Endodermal cell (in vitro differentiated cells): ENCODE measurements around the gene IGFN1. TPM values are rescaled to one million over a fixed set of nuclear protein-coding genes. Genes with fewer than 3 reads are reported as not detected.

Experiments used
- DNase-seq: peaks from one replicate; pipeline ENCODE4 v3.0.0-alpha.2; 2017
- H3K27ac ChIP-seq: 2 replicates; pipeline ENCODE4 v1.5.1; 2013; ENCODE audit warnings: mild to moderate bottlenecking, low read depth, low read length, moderate library complexity
- H3K27me3 ChIP-seq: 2 replicates; pipeline ENCODE4 v1.6.1; 2013; ENCODE audit warnings: mild to moderate bottlenecking, low read length, moderate library complexity; ENCODE audit not compliant: insufficient read depth, control insufficient read depth, poor library complexity, severe bottlenecking
- H3K36me3 ChIP-seq: 2 replicates; pipeline ENCODE4 v1.7.0; 2013; ENCODE audit warnings: mild to moderate bottlenecking, low read length, moderate library complexity; ENCODE audit not compliant: control insufficient read depth, insufficient read depth
- H3K4me1 ChIP-seq: one replicate; pipeline ENCODE4 v1.7.0; 2013; ENCODE audit warnings: low read length; ENCODE audit not compliant: control insufficient read depth, insufficient read depth
- H3K4me3 ChIP-seq: 2 replicates; pipeline ENCODE4 v1.5.1; 2013; ENCODE audit warnings: mild to moderate bottlenecking, low read length, moderate library complexity
- H3K9ac ChIP-seq: 2 replicates; pipeline ENCODE4 v1.6.1; 2013; ENCODE audit warnings: mild to moderate bottlenecking, low read length, moderate library complexity; ENCODE audit not compliant: poor library complexity, severe bottlenecking; ENCODE audit errors: extremely low read depth
- H3K9me3 ChIP-seq: 2 replicates; pipeline ENCODE4 v1.6.1; 2013; ENCODE audit warnings: mild to moderate bottlenecking, low read length, moderate library complexity; ENCODE audit not compliant: control insufficient read depth
- H3K27ac Mint-ChIP-seq: 2 replicates; pipeline ENCODE4 v1.8.0; 2020; ENCODE audit warnings: mixed read lengths
- H3K27me3 Mint-ChIP-seq: 2 replicates; pipeline ENCODE4 v1.8.0; 2021; ENCODE audit warnings: mild to moderate bottlenecking, mixed read lengths; ENCODE audit not compliant: insufficient read depth
- H3K36me3 Mint-ChIP-seq: 2 replicates; pipeline ENCODE4 v1.8.0; 2020; ENCODE audit warnings: low read depth, mixed read lengths
- H3K4me1 Mint-ChIP-seq: 2 replicates; pipeline ENCODE4 v1.8.0; 2020; ENCODE audit warnings: mixed read lengths
- H3K4me3 Mint-ChIP-seq: 2 replicates; pipeline ENCODE4 v1.8.0; 2020; ENCODE audit warnings: mild to moderate bottlenecking, moderate library complexity, mixed read lengths
- H3K9me3 Mint-ChIP-seq: 2 replicates; pipeline ENCODE4 v1.8.0; 2020; ENCODE audit warnings: mild to moderate bottlenecking, mixed read lengths
- CTCF ChIP-seq: fragments of 200-600 bp; sonication (generic); conservative IDR thresholded peaks from 2 replicates; pipeline ENCODE4 v1.5.0; 2021; ENCODE audit warnings: antibody characterized with exemption, mild to moderate bottlenecking
- WGBS, 2 experiments: methylation state at CpG; one replicate each; pipeline versions ENCODE4 v1.1.5 to v1.1.7; 2013; ENCODE audit warnings: missing lambda C conversion rate in 2 of 2, mixed read lengths in 1 of 2; ENCODE audit not compliant: insufficient coverage in 1 of 2, insufficient read length in 1 of 2; 5-methylcytosine and 5-hydroxymethylcytosine counted together
- total RNA-seq, 2 donors: library from RNA; stranded (reverse); fragmentation: NEBNext Ultra II Directional in 1 of 2; extraction: Animal tissue kit (Norgen Biotek cat#: 25700) in 1 of 2; gene quantifications; 2 replicates in 1 of 2; 3 replicates in 1 of 2; pipeline ENCODE4 v1.2.1, GENCODE V29; 2021

The IGFN1 gene
- total RNA-seq, 2 donors from 2014 or later: not detected

- no peaks in the 10 kb centered on the region for H3K36me3 Mint-ChIP-seq
- no peak overlapping the region for H3K4me3 Mint-ChIP-seq
- 90 to 96% methylated on average over 5 of the region's 5 CpGs for WGBS, 2 experiments
- H3K27me3 Mint-ChIP-seq: peaks cover 36% of the 10 kb centered on the region
- Histone ChIP-seq H3K9me3 (no peaks in the 10 kb centered on the region), H3K4me3 (no peak overlapping the region), H3K4me1 (no peaks in the 10 kb centered on the region), H3K27me3 (peaks cover 20% of the 10 kb centered on the region), H3K9ac (no peak overlapping the region), H3K27ac (no peak overlapping the region), H3K36me3 (no peaks in the 10 kb centered on the region)
- no peak for DNase-seq
- H3K27ac Mint-ChIP-seq: no peak overlapping the region
- peaks cover 13% of the 10 kb centered on the region for H3K4me1 Mint-ChIP-seq
- H3K9me3 Mint-ChIP-seq: no peaks in the 10 kb centered on the region
- no peak for TF ChIP-seq CTCF
Observed at GRCh38 chr1:201212056-201212455, 21.4 kb downstream of the IGFN1 start.

GRCh38 chr1:201212461-201213055 is 21.9 kb downstream of the IGFN1 start:
- Mint-ChIP-seq H3K4me1 (peaks cover 13% of the 10 kb centered on the region), H3K9me3 (no peaks in the 10 kb centered on the region), H3K27me3 (peaks cover 36% of the 10 kb centered on the region), H3K27ac (no peak overlapping the region), H3K36me3 (no peaks in the 10 kb centered on the region), H3K4me3 (no peak overlapping the region)
- TF ChIP-seq CTCF: no peak
- H3K9me3 ChIP-seq: no peaks in the 10 kb centered on the region
- 92% methylated on average over 5 to 8 of the region's 8 CpGs for WGBS, 2 experiments
- H3K27me3 ChIP-seq: peaks cover 20% of the 10 kb centered on the region
- no peak overlapping the region for H3K9ac ChIP-seq
- no peak for DNase-seq
- no peak overlapping the region for H3K4me3 ChIP-seq
- H3K36me3 ChIP-seq: no peaks in the 10 kb centered on the region
- no peaks in the 10 kb centered on the region for H3K4me1 ChIP-seq
- no peak overlapping the region for H3K27ac ChIP-seq

GRCh38 chr1:201213106-201213770 is 22.6 kb downstream of the IGFN1 start:
- H3K36me3 ChIP-seq: no peaks in the 10 kb centered on the region
- no peak for TF ChIP-seq CTCF
- H3K27me3 Mint-ChIP-seq: peaks cover 34% of the 10 kb centered on the region
- peaks cover 13% of the 10 kb centered on the region for H3K4me1 Mint-ChIP-seq
- no peak overlapping the region for H3K4me3 Mint-ChIP-seq
- no peak overlapping the region for H3K27ac Mint-ChIP-seq
- no peak overlapping the region for H3K27ac ChIP-seq
- H3K4me1 ChIP-seq: no peaks in the 10 kb centered on the region
- 85 to 89% methylated on average over 3 to 6 of the region's 6 CpGs for WGBS, 2 experiments
- no peaks in the 10 kb centered on the region for H3K9me3 ChIP-seq
- no peaks in the 10 kb centered on the region for H3K9me3 Mint-ChIP-seq
- H3K27me3 ChIP-seq: peaks cover 20% of the 10 kb centered on the region
- H3K36me3 Mint-ChIP-seq: no peaks in the 10 kb centered on the region
- DNase-seq: no peak
- H3K4me3 ChIP-seq: no peak overlapping the region
- no peak overlapping the region for H3K9ac ChIP-seq
